NCI-H1048 (cell line): ENCODE data around the gene GRIN2A.

ENCODE experiments used
- DNase-seq: peaks from one replicate; lab custom pipeline; 2025; lab: John Stamatoyannopoulos, UW

The GRIN2A gene

GRCh38 chr16:10085078-10085798, 97.0 kb downstream of the GRIN2A start:
- no peak for DNase-seq

DNA sequence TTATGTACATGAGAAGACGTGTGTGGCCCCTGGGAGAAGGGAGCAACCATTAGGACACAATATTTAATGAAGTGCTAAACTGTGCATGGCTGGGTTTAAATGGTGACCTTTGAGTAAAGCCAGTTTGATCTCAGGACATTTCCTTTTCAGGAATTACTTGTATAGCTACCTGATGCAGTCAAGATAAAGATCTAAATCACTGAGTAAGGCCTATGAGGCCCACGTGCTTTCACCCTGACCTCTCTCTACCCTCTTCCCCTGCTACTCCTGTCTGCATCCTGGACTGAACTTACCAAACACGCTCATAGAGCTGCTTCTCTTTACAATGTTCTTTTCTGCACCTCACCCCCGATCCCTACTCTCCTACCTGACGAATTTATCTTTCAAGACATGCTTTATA, 98.9 kb downstream of the GRIN2A start:
- no peak for DNase-seq

GRCh38 chr16:10081201-10081940, 100.9 kb downstream of the GRIN2A start:
- no peak for DNase-seq

GRCh38 chr16:10080051-10080772, 102.0 kb downstream of the GRIN2A start:
- no peak for DNase-seq

- no peak for DNase-seq
Measured at GRCh38 chr16:10078541-10078949, 103.7 kb downstream of the GRIN2A start.

- no peak for DNase-seq
Measured at GRCh38 chr16:10077861-10078260, 104.4 kb downstream of the GRIN2A start.

GRCh38 chr16:10076037-10076436, 106.2 kb downstream of the GRIN2A start:
- no peak for DNase-seq

DNA sequence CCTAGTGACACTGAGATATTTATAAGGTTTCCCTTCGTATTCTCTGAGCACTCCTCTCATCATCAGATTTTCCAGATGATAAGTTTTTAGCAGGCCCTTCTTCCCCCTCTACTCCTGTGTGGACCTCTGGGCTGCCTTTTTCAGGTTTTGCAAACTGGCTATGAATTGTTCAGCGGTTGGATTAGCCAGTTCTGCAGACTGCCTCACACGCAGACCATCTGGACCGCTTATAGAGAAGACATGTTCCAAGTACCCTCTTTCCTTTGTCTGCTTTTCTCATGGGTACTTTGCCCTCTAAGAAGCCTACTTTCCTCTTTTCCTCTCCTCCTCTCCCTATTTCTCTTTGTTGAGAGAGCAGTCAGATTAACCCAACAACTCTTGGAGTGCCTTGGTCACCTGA, 111.6 kb downstream of the GRIN2A start:
- DNase-seq: no peak

DNA sequence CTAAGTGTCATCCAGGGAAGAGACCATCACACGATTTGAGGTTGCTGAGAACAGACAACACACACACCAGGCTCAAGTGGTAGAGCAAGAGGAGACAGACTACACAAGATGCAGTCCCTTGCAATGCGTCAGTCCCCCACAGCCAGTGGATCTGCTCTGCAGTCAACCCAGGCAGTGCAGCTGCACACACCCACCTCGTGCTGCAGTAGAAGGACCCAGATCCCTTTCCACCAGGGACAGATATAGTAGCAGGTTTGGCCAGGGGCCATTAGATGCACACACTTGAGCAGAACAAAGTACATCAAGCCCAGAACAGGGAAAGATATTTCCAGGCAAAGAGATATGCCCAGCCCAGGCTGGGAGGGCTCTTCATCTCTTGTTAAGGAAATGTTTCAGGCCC, 112.9 kb downstream of the GRIN2A start:
- DNase-seq: no peak

GRCh38 chr16:10067835-10068234, 114.4 kb downstream of the GRIN2A start:
- DNase-seq: no peak

GRCh38 chr16:10067406-10067805, 114.8 kb downstream of the GRIN2A start:
- no peak for DNase-seq

- DNase-seq: no peak
Measured at GRCh38 chr16:10065019-10065418, 117.2 kb downstream of the GRIN2A start.

DNA sequence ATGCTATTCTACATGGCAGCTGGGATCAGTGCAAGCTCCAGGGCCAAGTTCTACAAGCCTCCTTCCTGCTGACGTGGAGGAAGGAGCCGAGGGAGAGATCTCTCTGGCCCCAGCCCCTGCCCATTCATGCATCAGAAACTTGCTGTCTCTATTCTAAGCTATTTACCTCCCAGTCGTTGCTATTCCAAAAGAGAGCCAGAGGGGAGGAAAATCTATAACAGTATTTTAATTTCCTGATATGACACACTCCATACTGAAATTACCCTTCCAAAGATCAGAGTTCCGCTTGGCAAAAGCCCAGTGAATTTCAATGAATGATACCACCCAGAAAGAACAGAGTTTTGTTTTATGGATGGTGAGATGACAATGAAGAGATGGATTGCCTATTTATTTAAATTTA, 133.4 kb downstream of the GRIN2A start:
- DNase-seq: no peak

GRCh38 chr16:10045947-10046346, 136.3 kb downstream of the GRIN2A start:
- DNase-seq: no peak

DNA sequence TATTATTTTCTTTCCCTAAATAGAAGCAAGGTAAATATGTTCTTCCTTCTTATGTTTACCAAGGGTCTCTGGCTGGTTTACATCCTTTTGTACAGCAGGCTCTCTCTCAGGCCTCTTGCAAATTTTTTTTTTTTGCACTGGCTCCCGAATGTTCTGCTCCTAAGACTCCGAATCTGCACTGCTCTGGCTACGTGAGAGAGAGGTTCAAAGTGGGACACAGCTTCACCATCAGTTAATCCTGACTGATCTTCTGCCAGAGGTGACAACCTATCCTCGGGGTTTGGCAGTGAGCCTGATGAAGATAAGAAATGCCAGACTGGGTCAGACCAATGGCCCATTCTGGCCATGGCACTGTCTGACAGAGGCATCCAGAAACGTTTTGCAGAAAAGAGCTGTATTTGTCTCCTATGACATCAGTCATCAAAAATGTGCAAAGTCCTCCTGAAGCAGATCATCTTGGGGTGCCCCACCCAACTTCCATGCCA, 136.9 kb downstream of the GRIN2A start:
- no peak for DNase-seq

DNA sequence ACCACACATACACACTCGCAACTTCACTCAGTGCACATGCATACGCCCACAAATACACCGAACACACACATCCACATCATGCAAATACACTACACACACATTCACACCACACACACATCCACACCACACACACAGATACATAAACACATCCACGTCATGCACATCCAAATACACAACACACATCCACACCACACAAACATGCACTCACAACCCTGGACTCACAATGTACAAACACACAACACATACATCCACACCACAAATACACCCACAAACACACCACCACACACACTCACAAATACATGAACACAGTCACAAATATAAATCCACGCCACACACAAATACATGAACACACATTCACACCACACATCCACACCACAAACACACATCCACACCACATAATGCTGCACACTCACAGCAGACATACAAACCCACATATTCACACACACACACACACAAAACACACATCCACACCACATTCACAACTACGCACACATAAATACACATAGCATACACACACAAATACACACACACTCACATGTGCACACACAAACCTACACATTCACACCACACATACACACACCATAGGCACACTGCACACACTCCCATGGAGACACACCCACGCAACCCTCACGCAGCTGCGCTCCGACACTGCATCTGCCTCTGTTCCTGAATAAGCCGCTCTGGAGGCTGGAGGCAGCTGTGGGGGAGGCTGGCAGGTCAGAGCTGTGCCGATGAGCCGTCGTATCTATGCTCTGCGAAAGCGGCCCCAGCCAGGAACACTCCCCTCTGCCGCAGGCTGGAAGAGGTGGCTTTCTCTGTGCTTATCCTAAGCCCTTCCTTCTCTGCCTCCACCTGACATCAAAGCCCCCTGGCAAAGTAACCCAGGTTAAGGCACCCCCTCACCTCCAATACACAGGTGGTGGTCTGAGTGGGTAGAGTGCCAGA, 141.8 kb downstream of the GRIN2A start:
- no peak for DNase-seq

- DNase-seq: no peak
Measured at GRCh38 chr16:10039220-10040096, 142.8 kb downstream of the GRIN2A start.

DNA sequence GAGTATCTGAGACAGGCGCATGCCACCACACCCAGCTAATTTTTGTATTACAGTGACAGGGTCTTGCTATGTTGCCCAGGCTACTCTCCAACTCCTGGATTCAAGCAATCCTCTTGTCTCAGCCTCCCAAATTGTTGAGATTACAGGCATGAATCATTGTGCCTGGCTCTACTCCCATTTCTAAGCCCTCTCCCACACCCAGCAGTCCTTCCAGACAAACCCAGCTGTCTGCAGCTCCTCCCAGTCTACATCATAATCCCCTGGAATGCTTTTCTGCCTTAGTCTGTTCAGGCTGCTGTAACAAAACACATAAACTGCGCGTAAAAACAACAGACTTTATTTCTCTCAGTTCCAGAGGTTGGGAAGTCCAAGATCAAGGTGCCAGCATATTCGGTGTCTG, 144.5 kb downstream of the GRIN2A start:
- DNase-seq: no peak

DNA sequence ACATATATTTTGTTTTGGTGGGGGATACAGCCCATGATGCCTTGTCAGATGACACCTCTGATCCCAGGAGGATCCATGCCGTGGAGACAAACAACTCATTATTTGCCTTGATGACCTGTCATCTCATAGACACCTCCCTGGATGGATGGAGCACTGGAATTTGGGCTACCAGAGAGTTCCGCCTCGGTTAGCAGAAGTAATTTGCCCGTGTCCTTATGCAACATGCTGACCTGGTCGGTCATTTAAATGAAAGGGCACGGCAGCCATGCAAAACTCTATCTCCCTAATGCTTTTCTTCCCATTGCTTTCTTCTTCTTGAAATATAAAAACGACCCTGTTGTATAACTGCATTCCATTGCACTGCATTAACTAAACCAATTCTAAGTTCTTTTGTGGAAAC, 145.3 kb downstream of the GRIN2A start:
- no peak for DNase-seq

DNA sequence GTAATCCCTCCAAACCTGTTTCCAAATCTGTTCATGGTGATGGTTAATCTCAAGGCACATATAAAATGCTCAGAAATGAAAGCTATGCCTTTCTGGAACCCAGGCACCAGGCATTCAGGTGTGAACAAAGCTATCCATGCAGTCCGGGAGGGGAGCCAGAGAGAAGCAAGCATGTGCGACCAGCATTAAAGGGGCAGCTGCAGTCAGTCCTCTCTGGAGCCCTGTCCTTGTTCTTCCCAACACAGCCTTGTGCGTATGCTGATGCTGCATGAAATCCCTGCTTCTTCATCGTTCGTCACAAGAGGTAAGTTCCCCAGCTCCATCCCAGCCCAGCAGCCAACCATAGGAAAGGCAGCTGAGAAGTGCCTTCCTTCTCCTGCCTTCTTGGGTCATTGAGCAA, 148.7 kb downstream of the GRIN2A start:
- DNase-seq: no peak

GRCh38 chr16:10031955-10032354, 150.3 kb downstream of the GRIN2A start:
- no peak for DNase-seq
